ENCODE data around the gene RNF114.

- TF ChIP-seq, protein P1, sequence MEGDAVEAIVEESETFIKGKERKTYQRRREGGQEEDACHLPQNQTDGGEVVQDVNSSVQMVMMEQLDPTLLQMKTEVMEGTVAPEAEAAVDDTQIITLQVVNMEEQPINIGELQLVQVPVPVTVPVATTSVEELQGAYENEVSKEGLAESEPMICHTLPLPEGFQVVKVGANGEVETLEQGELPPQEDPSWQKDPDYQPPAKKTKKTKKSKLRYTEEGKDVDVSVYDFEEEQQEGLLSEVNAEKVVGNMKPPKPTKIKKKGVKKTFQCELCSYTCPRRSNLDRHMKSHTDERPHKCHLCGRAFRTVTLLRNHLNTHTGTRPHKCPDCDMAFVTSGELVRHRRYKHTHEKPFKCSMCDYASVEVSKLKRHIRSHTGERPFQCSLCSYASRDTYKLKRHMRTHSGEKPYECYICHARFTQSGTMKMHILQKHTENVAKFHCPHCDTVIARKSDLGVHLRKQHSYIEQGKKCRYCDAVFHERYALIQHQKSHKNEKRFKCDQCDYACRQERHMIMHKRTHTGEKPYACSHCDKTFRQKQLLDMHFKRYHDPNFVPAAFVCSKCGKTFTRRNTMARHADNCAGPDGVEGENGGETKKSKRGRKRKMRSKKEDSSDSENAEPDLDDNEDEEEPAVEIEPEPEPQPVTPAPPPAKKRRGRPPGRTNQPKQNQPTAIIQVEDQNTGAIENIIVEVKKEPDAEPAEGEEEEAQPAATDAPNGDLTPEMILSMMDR (IDR thresholded peaks at IDR 0.05; ENCODE audit: extremely low read depth in 1 of 2, insufficient read depth in 1 of 2, low read depth in 1 of 2, low read length in 2 of 2): no peak
- no peak for TF ChIP-seq MAX (IDR thresholded peaks at IDR 0.05; ENCODE audit: insufficient read depth, insufficient read length)
- no peak for TF ChIP-seq FOS (IDR thresholded peaks at IDR 0.05; ENCODE audit: borderline replicate concordance, insufficient read depth, low read length)
- TF ChIP-seq POLR2A (IDR thresholded peaks at IDR 0.05; ENCODE audit: low read depth, low read length): no peak
- TF ChIP-seq EZH2 (IDR thresholded peaks at IDR 0.05; ENCODE audit: borderline replicate concordance, low read depth, low read length, severe bottlenecking): no peak
- TF ChIP-seq MYC (IDR thresholded peaks at IDR 0.05; ENCODE audit: low read depth, low read length): no peak
- TF ChIP-seq POLR2AphosphoS5 (IDR thresholded peaks at IDR 0.05; ENCODE audit: insufficient read depth, low read depth, low read length): no peak
These were observed 25.2 kb downstream of the RNF114 start for GRCh38 chr20:49961413-49961812.

All from endothelial cell of umbilical vein (primary cell).